Stimulated activated memory B cell treated with anti-CD40 and anti-IgM and Interleukin-4, amounts not matched to agents 10 μg/mL and 1 μg/mL and 100 μg/mL, for 72 hours (primary cell): ENCODE measurements around the gene ZYX.
A peak's percentile ranks its signal among the peaks of the same experiment; 100 is the strongest.
"Not testable (repeated sequence)": the region's sequence is repeated elsewhere in the genome, so short reads cannot be mapped to it uniquely, and the experiment has no call there.

Source experiments
- ATAC-seq: fragments of 150-1000 bp; cut with Tn5 transposase; 2 replicates; pipeline ENCODE4 v1.10.0; 2021
- H3K27ac Mint-ChIP-seq: one replicate; pipeline ENCODE4 v1.8.0; 2022; ENCODE audit warnings: mild to moderate bottlenecking, mixed read lengths
- H3K27me3 Mint-ChIP-seq: one replicate; pipeline ENCODE4 v1.8.0; 2022; ENCODE audit warnings: mixed read lengths
- H3K36me3 Mint-ChIP-seq: one replicate; pipeline ENCODE4 v1.8.0; 2022; ENCODE audit warnings: mixed read lengths
- H3K4me1 Mint-ChIP-seq: one replicate; pipeline ENCODE4 v1.8.0; 2022; ENCODE audit warnings: mixed read lengths
- H3K4me3 Mint-ChIP-seq: one replicate; pipeline ENCODE4 v1.8.0; 2022; ENCODE audit warnings: mild to moderate bottlenecking, moderate library complexity, mixed read lengths
- H3K9me3 Mint-ChIP-seq: one replicate; pipeline ENCODE4 v1.8.0; 2022; ENCODE audit warnings: mixed read lengths

The ZYX gene

DNA sequence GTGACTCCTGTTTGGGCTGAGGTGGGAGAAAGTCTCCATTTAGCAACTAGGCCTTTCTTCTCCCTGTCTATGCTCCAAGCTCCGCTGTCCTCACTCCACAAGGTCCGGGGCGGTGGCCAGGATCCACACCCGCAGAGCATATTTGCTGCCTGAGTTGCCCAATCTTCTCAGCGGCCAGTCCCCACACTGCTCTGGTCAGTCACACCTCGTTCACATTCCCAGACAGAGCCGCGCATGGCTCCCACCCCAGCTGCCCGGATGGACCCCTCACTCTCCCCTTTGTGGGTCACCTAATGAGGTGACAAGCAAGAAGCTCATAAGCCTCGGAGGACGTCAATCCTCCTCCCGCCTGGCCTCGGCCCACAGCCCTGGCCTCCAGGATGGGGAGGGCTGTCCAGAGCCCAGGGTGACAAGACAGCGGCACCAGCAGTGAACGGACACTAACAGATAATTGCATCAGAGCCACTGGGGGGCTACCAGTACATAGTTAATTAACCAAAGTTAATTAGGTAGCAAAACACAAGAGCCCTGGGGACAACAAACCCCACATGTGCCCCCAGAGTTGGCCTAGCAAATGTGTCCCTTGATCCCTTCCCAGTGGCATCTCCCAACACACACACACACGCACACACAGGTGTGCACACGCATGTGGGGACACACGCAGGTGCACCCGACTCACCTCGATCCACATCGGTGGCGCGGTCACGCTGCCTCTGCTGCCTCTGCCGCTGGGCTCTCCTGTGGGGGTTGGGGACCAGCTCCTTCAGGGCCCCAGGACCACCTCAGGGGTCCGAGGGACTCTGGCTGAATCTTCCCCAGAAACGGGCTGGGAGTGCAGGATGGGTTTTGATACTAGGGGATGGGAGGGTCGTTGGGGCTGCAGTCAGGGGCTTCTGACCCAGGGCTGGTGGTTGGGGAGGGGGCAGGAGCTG is 15.7 kb downstream of the ZYX start:
- Mint-ChIP-seq H3K9me3 (no peaks in the 10 kb centered on the region), H3K27ac (no peak overlapping the region), H3K4me1 (no peaks in the 10 kb centered on the region), H3K36me3 (peaks cover 18% of the 10 kb centered on the region), H3K27me3 (no peaks in the 10 kb centered on the region), H3K4me3 (no peak overlapping the region)
- no peak for ATAC-seq

DNA sequence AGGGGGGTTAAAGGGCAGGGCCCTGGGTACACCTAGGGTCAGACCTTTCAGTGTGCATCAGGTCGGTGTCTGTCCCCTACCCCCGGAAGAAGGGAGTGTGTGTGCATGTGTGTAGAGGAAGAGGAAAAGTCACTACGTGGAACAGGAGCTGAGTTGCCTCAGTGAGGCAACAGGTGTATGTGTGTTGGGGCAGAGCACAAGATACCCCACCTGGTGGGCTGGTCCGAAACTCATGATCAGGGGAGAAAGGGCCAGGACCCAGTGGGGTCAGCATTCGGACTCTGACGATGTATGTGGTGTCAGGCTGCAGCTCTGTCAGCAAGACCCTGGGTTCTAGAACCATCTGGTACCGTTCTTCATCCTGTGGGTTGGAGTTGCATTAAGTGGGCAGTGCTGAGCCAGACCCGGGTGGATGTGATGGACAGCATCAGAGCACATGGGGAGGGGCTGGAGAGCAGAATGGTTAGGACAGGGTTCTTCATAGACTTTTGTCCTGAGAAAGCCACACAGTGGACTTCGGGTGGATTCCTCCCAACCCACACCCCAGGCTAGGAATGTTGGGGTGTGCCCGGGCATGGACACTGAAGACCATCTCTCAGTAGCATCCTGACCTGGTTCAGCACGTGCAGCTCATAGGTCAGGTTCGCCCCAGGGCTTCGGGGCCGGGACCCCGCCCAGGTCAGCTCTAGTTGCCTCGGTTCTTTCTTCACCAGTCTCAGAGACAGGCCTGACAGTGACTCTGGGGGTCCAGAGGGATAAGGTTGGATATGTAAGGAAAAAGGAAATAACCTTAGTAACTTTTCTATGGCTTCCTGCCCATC is 16.8 kb downstream of the ZYX start:
- peak; percentile 13 for ATAC-seq
- Mint-ChIP-seq H3K27ac (no peak overlapping the region), H3K27me3 (no peaks in the 10 kb centered on the region), H3K9me3 (no peaks in the 10 kb centered on the region), H3K4me3 (no peak overlapping the region), H3K4me1 (no peaks in the 10 kb centered on the region), H3K36me3 (peaks cover 8% of the 10 kb centered on the region)

DNA sequence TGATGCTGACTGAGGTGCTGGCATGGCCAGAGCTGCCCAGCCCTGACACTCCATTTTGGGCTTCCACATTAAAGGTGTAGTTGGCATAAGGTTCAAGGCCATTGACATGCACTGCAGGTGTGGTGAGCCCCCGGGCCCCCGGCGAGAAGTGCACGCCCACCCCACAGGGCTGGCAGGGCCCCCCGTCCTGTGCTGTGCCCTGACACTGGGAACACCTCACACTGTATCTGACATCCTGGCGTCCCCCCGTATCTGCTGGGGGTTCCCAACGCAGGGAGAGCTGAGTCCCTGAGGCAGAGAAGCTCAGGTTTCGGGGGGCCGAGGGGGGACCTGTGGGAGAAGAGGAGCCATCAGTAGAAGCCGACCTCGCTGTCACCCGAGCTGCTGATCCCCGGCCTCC is 17.5 kb downstream of the ZYX start:
- H3K9me3 Mint-ChIP-seq, result no peaks in the 10 kb centered on the region
- H3K36me3 Mint-ChIP-seq, result peaks cover 5% of the 10 kb centered on the region
- ATAC-seq, result no peak
- H3K4me3 Mint-ChIP-seq, result no peak overlapping the region
- no peak overlapping the region for H3K27ac Mint-ChIP-seq
- H3K4me1 Mint-ChIP-seq, result no peaks in the 10 kb centered on the region
- no peaks in the 10 kb centered on the region for H3K27me3 Mint-ChIP-seq

DNA sequence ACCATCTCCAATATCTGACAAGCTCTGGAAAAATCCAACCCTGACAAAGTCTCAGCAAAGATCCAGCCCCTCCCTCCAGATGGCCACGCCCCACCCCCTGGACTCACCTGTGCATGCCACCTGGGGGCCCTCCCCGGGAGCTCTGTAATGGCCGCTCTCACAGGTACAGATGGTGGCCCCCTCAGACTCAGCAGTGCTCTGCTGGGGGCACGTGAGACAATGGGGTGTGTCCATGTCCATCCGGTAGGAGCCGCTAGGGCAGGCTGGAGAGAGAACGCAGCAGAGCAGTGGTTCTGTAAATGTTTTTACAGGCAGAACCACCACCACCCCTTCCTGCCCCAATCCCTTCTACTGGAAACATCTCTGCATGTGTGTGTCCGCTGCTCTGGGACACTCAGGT is 18.0 kb downstream of the ZYX start:
- Mint-ChIP-seq H3K4me1 (no peaks in the 10 kb centered on the region), H3K9me3 (no peaks in the 10 kb centered on the region), H3K36me3 (no peaks in the 10 kb centered on the region), H3K4me3 (no peak overlapping the region), H3K27ac (no peak overlapping the region), H3K27me3 (no peaks in the 10 kb centered on the region)
- ATAC-seq, result peak; percentile 37

DNA sequence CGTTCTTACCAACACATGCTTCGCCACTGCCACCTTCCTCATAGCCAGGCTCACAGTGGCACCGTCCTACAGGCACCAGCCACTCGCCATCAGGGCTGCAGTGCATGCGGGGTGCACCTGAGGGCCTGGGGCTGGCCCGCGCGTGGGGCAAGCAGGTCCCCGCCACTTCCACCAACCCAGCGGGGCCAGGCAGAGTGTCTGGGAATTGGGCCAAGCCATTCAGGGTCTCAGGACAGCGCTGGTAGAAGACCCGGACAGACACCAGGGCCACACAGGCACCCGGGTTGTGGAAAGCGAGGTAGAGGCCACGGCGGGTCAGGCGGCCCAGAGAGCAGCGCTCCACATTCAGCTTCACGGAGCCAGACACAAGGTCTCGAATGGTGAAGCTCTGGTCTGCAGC is 18.5 kb downstream of the ZYX start:
- ATAC-seq, result no peak
- Mint-ChIP-seq H3K4me1 (no peaks in the 10 kb centered on the region), H3K27me3 (no peaks in the 10 kb centered on the region), H3K27ac (no peak overlapping the region), H3K4me3 (no peak overlapping the region), H3K9me3 (no peaks in the 10 kb centered on the region), H3K36me3 (no peaks in the 10 kb centered on the region)

DNA sequence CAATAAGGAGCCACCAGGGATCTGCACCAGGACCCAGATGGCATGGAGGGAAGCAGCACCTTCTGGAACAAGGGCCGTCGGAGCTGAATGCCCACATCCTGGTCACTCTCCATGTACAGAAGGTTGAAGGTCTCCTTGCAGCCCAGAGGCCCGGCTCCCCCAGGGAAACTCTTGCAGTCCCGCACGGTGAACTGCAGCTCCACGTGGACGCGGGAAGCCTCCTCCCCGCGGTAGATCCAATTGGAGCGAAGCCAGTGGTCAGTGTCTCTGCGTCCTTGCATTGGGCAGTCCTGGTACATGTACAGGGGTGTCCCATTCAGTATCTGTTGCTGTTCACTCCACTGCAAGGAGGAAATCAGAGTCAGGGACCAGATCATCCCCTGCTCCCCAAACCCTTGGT is 20.1 kb downstream of the ZYX start:
- Mint-ChIP-seq H3K36me3 (no peaks in the 10 kb centered on the region), H3K27me3 (no peaks in the 10 kb centered on the region), H3K4me1 (no peaks in the 10 kb centered on the region), H3K4me3 (no peak overlapping the region), H3K9me3 (no peaks in the 10 kb centered on the region), H3K27ac (no peak overlapping the region)
- no peak for ATAC-seq

DNA sequence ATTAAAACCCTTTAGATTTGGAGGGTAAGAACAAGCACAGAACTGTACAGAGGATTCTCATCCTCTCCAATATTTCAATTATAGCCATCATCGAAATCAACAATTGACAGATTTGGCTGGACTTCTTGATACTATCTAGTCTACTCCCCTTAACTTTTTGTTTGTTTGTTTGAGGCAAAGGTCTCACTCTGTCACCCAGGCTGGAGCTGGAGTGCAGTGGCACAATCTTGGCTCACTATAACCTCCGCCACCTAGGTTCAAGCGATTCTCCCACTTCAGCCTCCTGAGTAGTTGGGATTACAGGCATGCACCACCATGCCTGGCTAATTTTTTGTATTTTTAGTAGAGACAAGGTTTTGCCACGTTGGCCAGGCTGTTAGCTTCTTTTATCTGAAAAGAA is 21.1 kb downstream of the ZYX start:
- not testable (repeated sequence) for H3K36me3 Mint-ChIP-seq, H3K4me1 Mint-ChIP-seq, H3K27me3 Mint-ChIP-seq, H3K27ac Mint-ChIP-seq, ATAC-seq, H3K4me3 Mint-ChIP-seq, H3K9me3 Mint-ChIP-seq

DNA sequence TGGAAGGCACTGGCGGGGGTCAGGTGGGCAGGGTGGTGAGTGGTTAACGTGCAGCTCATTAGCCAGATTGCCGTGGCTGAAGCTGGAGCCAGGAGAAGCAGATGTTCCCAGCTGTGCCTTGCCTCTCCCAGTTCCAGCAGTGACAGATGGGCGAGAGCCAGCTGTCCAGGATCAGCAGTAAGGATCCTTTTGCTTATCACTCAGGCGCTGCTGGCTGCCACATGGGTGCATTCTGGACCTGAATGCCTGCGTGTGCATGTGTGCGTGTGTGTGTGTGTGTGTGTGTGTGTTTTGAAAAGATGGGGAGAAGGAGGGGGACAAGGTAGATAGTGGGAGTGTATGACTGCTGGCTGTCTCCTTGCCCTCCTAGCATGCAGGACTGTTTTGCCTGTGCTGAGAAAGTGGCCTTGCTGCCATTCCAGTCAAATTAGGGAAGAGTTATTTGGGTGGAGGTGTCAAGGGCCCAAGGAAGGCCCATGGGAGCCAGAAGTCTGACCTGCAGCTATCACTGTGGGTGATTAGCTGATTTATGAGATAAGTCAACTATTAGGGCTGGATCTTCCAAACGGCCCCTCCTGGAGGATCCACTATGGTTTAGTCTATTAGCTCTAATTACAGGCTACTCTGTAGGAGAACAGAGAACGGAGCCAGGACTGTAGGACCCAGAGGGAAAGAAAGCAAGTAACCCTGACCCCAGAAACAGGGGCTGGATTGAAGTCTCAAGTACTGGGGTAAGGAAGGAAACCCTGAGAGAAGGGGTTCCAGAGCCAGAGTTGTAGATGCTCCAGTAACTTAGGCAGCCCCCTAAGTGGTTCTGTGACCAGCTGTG is 24.2 kb downstream of the ZYX start:
- Mint-ChIP-seq H3K27me3 (peaks cover 15% of the 10 kb centered on the region), H3K27ac (no peak overlapping the region), H3K4me3 (no peak overlapping the region), H3K4me1 (peaks cover 27% of the 10 kb centered on the region), H3K9me3 (no peaks in the 10 kb centered on the region), H3K36me3 (no peaks in the 10 kb centered on the region)
- ATAC-seq, result peak; percentile 17

DNA sequence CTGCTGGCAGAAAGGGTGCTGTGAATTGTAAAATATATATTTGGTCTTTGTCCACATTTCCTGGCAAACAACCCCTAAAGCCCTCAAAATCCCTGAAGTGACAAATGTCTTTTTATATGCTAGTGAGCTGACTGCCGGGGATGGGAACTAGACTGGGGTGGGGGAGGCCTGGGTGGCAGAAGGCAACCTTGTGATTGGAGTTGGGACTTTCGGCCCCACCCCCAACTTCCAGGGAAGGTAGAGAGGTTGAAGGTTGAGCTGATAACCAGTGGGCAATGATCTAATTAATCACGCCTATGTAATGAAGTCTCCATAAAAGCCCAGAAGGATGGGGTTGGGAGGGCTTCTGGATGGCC is 24.8 kb downstream of the ZYX start:
- peaks cover 33% of the 10 kb centered on the region for H3K4me1 Mint-ChIP-seq
- ATAC-seq, result no peak
- H3K36me3 Mint-ChIP-seq, result no peaks in the 10 kb centered on the region
- H3K4me3 Mint-ChIP-seq, result no peak overlapping the region
- peaks cover 21% of the 10 kb centered on the region for H3K27me3 Mint-ChIP-seq
- no peaks in the 10 kb centered on the region for H3K9me3 Mint-ChIP-seq
- H3K27ac Mint-ChIP-seq, result no peak overlapping the region

DNA sequence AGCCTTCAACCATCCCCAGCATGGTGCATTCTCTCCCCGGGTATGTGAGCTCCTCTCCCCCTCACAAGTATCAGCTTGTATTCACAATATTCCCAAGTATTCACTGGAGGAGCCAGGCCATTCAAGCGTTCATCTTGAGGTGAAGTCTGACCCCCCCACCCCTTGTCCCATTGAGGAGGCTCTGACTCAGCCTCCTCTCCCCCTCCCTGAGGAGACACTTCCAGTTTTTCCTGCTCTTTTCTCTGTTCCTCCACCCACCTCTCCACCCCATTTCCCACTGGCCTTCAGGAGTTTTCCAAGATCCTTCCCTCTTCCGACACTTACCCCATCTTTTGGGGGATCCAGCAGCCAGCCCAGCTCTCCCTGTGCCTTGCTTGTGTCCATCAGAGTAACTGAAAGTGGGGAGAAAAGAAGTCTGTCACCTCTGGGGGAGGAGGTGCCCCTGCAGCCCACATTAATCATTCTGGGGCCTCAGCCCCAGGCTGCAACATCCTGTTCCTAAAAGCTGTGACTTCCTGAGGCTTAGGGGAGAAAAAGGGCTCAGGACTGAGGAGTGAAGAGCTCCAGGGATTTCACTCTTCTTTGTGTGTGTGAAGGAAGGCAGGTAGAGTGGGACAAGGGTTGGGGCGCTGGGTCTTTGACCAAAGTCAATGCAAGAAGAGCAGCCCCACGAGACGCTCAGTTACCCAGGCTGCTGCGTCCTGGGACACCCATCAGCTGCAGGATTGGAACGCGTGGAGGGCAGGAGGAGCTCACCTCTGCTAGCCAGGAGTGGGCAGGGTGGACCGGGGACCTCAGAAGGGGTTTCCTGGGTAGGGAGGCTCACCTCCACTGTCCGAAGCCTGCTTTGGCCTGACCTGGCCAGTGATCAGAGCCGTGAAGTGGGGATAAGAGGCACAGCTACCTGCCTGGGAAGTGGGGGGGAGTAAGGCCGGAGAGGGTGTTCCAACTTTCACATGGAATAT is 26.4 kb downstream of the ZYX start:
- no peak for ATAC-seq
- Mint-ChIP-seq H3K27ac (no peak overlapping the region), H3K4me1 (peaks cover 33% of the 10 kb centered on the region), H3K4me3 (peak overlapping the region; percentile 38), H3K27me3 (peaks cover 32% of the 10 kb centered on the region), H3K36me3 (no peaks in the 10 kb centered on the region), H3K9me3 (no peaks in the 10 kb centered on the region)

DNA sequence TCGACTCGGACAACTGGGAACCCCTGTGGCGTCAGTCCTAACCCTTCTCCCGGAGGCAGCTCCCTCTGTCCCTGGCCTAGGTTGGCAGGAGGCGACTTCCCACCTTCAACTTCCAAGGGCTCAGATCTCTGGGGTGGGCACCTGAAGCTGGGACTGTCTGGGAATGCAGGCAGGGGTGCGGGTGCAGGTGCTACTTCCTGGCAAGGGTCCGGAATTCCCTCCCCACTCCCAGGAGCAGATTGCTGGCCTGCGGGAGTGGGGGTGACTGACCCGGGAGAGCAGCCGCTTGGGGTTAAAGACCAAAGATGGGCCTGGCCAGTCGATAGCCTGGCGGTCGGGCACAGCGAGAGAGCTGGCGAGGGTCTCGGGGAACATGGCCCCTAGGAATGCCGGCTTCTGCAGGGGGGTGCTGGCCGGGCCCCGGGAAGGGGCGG is 27.1 kb downstream of the ZYX start:
- peak; percentile 18 for ATAC-seq
- Mint-ChIP-seq H3K4me3 (peak overlapping the region; percentile 38), H3K27ac (no peak overlapping the region), H3K4me1 (peaks cover 33% of the 10 kb centered on the region), H3K36me3 (no peaks in the 10 kb centered on the region), H3K27me3 (peaks cover 38% of the 10 kb centered on the region), H3K9me3 (no peaks in the 10 kb centered on the region)

DNA sequence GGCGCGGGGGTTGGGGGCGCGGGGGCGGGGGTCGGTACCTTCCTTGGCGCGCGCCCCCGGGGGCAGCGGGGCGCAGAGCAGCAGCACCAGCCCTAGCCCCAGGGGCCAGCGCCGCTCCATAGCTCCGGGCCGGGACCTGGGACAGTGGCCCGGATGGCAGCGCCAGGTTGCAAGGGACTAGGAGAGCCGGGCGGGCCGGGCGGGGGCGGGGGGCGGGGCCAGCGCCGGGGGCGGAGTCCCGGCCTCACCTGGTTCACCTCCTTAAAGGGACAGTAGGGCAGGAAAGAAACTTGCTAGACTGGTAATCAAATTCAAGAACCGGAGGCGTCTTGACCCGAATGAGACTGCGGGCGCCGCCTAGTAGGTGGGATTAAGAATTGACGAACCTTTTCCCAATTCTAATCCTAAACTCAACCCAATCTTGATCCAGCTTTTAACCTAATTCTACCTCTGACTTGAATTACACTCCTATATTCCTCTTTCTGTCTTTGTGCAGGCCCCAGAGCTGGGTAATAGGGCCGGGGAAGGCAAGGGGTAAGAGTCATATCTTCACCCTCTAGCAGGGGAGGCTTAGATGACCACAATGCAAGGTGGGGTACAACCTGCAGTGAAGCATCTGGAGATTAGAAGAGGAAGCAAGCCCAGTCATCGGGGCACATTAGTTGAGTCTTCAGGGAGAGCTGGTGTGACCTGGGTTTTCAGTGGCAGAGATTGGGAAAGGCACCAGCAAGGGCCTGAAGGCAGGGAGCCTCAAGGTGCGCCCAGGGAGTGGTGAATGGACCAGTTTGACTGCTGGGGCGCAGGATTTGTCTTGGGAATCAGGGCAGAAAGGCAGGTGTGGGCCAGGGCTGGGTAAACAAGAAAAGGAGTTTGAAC is 27.8 kb downstream of the ZYX start, which contains the start of gene EPHA1:
TSS of gene EPHA1 (minus strand) at position 171 of the 876 bp plus-strand sequence. CDS start at position 120, 51 bp downstream.
- Mint-ChIP-seq H3K9me3 (no peaks in the 10 kb centered on the region), H3K27me3 (peaks cover 39% of the 10 kb centered on the region), H3K4me1 (peaks cover 33% of the 10 kb centered on the region), H3K4me3 (peak within 1 kb of the TSS; percentile 54), H3K36me3 (no peaks in the 10 kb centered on the region), H3K27ac (no peak within 1 kb of the TSS)
- ATAC-seq, result peak; percentile 44

DNA sequence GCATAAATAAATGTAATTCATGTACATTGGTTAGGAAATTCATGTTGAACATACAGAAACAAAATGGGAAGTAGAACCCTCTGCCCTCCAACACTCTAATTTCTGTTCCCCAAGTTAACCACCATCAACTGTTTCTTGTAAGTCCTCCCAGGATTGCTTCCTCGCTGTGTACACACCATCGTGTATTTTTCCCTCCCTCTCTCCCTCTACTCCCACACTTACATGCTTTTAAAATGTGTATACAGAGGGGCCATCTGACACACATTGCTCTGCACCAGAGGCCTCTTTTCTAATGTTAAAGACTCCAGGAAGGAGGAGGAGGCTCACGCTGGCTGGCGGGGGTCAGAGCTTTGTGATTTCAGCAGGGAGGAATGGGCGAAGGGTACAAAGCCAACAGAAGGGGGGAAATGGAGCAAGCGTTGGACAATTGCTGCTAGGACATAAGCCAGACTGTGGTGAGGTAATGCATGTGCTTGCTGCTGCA is 29.4 kb downstream of the ZYX start:
- Mint-ChIP-seq H3K27ac (no peak overlapping the region), H3K4me1 (peaks cover 33% of the 10 kb centered on the region), H3K9me3 (no peaks in the 10 kb centered on the region), H3K4me3 (peak overlapping the region; percentile 4), H3K27me3 (peaks cover 52% of the 10 kb centered on the region), H3K36me3 (no peaks in the 10 kb centered on the region)
- ATAC-seq, result no peak
